Neuronal stem cell (in vitro differentiated cells): ENCODE results near the gene BMS1.
A peak's percentile ranks its signal among the peaks of the same experiment; 100 is the strongest.
"Not testable (repeated sequence)": the region's sequence is repeated elsewhere in the genome, so short reads cannot be mapped to it uniquely, and the experiment has no call there.

Source experiments
- DNase-seq: peaks from one replicate; pipeline ENCODE4 v3.0.0-alpha.2; 2013; ENCODE audit warnings: low spot score
- H2AFZ ChIP-seq: one replicate; pipeline ENCODE4 v1.6.1; 2013; ENCODE audit warnings: mild to moderate bottlenecking, low read length, inconsistent platforms
- H2AK5ac ChIP-seq: 2 replicates; pipeline ENCODE4 v1.6.1; 2013; ENCODE audit warnings: low read depth, mild to moderate bottlenecking, inconsistent platforms, low read length, moderate library complexity, mixed read lengths
- H2BK120ac ChIP-seq: 2 replicates; pipeline ENCODE4 v1.6.1; 2013; ENCODE audit warnings: low read depth, mild to moderate bottlenecking, inconsistent platforms, low read length, moderate library complexity, mixed read lengths
- H2BK12ac ChIP-seq: one replicate; pipeline ENCODE4 v1.6.1; 2013; ENCODE audit warnings: low read length, inconsistent platforms
- H2BK15ac ChIP-seq: 2 replicates; pipeline ENCODE4 v1.6.1; 2013; ENCODE audit warnings: mild to moderate bottlenecking, low read length, inconsistent platforms, mixed read lengths
- H2BK5ac ChIP-seq: one replicate; pipeline ENCODE4 v1.6.1; 2013; ENCODE audit warnings: inconsistent platforms, mild to moderate bottlenecking, low read length, moderate library complexity
- H3K14ac ChIP-seq: one replicate; pipeline ENCODE4 v1.6.1; 2013; ENCODE audit warnings: low read length, inconsistent platforms
- H3K18ac ChIP-seq: 2 replicates; pipeline ENCODE4 v1.6.1; 2013; ENCODE audit warnings: low read length, inconsistent platforms
- H3K23ac ChIP-seq: 2 replicates; pipeline ENCODE4 v1.6.1; 2013; ENCODE audit warnings: low read depth, mild to moderate bottlenecking, mixed read lengths, low read length, inconsistent platforms; ENCODE audit not compliant: poor library complexity
- H3K27ac ChIP-seq: replicated peaks from 3 replicates; pipeline ENCODE4 v1.5.1; 2013; ENCODE audit warnings: low read length, inconsistent platforms
- H3K27me3 ChIP-seq, 3 experiments: 2 replicates each; pipeline ENCODE4 v1.6.1; 2013; ENCODE audit warnings: low read length in 3 of 3, mild to moderate bottlenecking in 2 of 3, inconsistent platforms in 1 of 3, low read depth in 1 of 3, mixed read lengths in 1 of 3, moderate library complexity in 1 of 3; ENCODE audit not compliant: control insufficient read depth in 3 of 3, insufficient read depth in 3 of 3
- H3K36me3 ChIP-seq, 2 donors: replicated peaks in 1 of 2; 2 replicates each; pipeline ENCODE4 v1.6.1; 2013; ENCODE audit warnings: low read length in 2 of 2; ENCODE audit not compliant: control insufficient read depth in 2 of 2, insufficient read depth in 2 of 2
- H3K4ac ChIP-seq: 2 replicates; pipeline ENCODE4 v1.6.1; 2013; ENCODE audit warnings: inconsistent platforms, mild to moderate bottlenecking, low read length, moderate library complexity
- H3K4me1 ChIP-seq, 2 donors: 1 replicate in 1 of 2; 2 replicates in 1 of 2; pipeline ENCODE4 v1.6.1; 2013; ENCODE audit warnings: low read length in 2 of 2, low read depth in 1 of 2; ENCODE audit not compliant: control insufficient read depth in 2 of 2, insufficient read depth in 1 of 2
- H3K4me2 ChIP-seq: one replicate; pipeline ENCODE4 v1.6.1; 2013; ENCODE audit warnings: mild to moderate bottlenecking, low read length, inconsistent platforms; ENCODE audit not compliant: insufficient read depth, poor library complexity, severe bottlenecking
- H3K4me3 ChIP-seq, 2 donors: 2 replicates each; pipeline ENCODE4 v1.5.1; 2013; ENCODE audit warnings: low read length in 2 of 2, mild to moderate bottlenecking in 2 of 2, inconsistent platforms in 1 of 2, moderate library complexity in 1 of 2
- H3K79me1 ChIP-seq: one replicate; pipeline ENCODE4 v1.6.1; 2013; ENCODE audit warnings: low read depth, mild to moderate bottlenecking, inconsistent platforms, low read length, moderate library complexity
- H3K9ac ChIP-seq: one replicate; pipeline ENCODE4 v1.6.1; 2013; ENCODE audit warnings: mild to moderate bottlenecking, low read depth, low read length, inconsistent platforms; ENCODE audit not compliant: poor library complexity
- H3K9me3 ChIP-seq, 2 donors: replicated peaks in 1 of 2; 2 replicates each; pipeline versions ENCODE3 to v1.6.1; 2013; ENCODE audit warnings: low read length in 2 of 2, mild to moderate bottlenecking in 2 of 2, inconsistent platforms in 1 of 2, low read depth in 1 of 2, mixed read lengths in 1 of 2, moderate library complexity in 1 of 2; ENCODE audit not compliant: control insufficient read depth in 2 of 2, insufficient read depth in 1 of 2
- H4K8ac ChIP-seq: one replicate; pipeline ENCODE4 v1.6.1; 2013; ENCODE audit warnings: low read depth, mild to moderate bottlenecking, inconsistent platforms, low read length, moderate library complexity
- H4K91ac ChIP-seq: one replicate; pipeline ENCODE4 v1.6.1; 2013; ENCODE audit warnings: low read length, low read depth, mild to moderate bottlenecking, inconsistent platforms; ENCODE audit not compliant: poor library complexity
- WGBS, 2 donors: extraction: QIAGEN DNeasy Blood & Tissue Kit; methylation state at CpG; one replicate each; pipeline ENCODE4 v1.1.7; 2013; ENCODE audit warnings: missing lambda C conversion rate in 2 of 2, mixed read lengths in 1 of 2; ENCODE audit not compliant: insufficient read length in 2 of 2, insufficient replicate concordance in 1 of 2; ENCODE audit errors: extremely low coverage in 2 of 2; 5-methylcytosine and 5-hydroxymethylcytosine counted together

BMS1 gene

GRCh38 chr10:42741536-42741935 is 41.1 kb upstream of the BMS1 start:
- not testable (repeated sequence) for H3K4ac ChIP-seq, H3K79me1 ChIP-seq, H3K36me3 ChIP-seq, H3K4me2 ChIP-seq, H3K4me1 ChIP-seq, H2AK5ac ChIP-seq, H3K9me3 ChIP-seq, H4K91ac ChIP-seq, DNase-seq, H3K27ac ChIP-seq, H2AFZ ChIP-seq, H4K8ac ChIP-seq, H2BK5ac ChIP-seq, H3K23ac ChIP-seq, H2BK12ac ChIP-seq, H3K14ac ChIP-seq, H2BK15ac ChIP-seq, H3K27me3 ChIP-seq, H3K4me3 ChIP-seq, H3K9ac ChIP-seq, H2BK120ac ChIP-seq, H3K18ac ChIP-seq
- WGBS, 2 donors, result no CpG with 5 or more reads among the region's 7 CpGs

GRCh38 chr10:42743697-42744096 is 38.9 kb upstream of the BMS1 start:
- Histone ChIP-seq H3K4me2 (no peak overlapping the region), H2AFZ (no peak overlapping the region), H3K9ac (no peak overlapping the region), H3K23ac (no peak overlapping the region), H3K79me1 (no peaks in the 10 kb centered on the region), H3K36me3 (no peaks in the 10 kb centered on the region), H3K4me3 (no peak overlapping the region), H4K91ac (no peak overlapping the region), H3K14ac (no peak overlapping the region), H2BK12ac (no peak overlapping the region), H3K18ac (no peak overlapping the region), H3K27ac (no peak overlapping the region), H3K4ac (no peak overlapping the region), H3K27me3 (peaks cover 0 to 2% (median 0%) of the 10 kb centered on the region in 3 experiments), H4K8ac (no peak overlapping the region), H3K9me3 (peaks cover 0 to 2% of the 10 kb centered on the region in 2 donors), H2BK15ac (no peak overlapping the region), H3K4me1 (no peaks in the 10 kb centered on the region), H2BK5ac (no peak overlapping the region), H2BK120ac (no peak overlapping the region), H2AK5ac (no peak overlapping the region)
- no peak for DNase-seq
- WGBS, 2 donors, result no CpG with 5 or more reads among the region's 3 CpGs

GRCh38 chr10:42744134-42744701 is 38.4 kb upstream of the BMS1 start:
- Histone ChIP-seq H2AK5ac (no peak overlapping the region), H2AFZ (no peak overlapping the region), H3K79me1 (no peaks in the 10 kb centered on the region), H3K27me3 (peaks cover 0 to 6% (median 0%) of the 10 kb centered on the region in 3 experiments), H3K4me3 (no peak overlapping the region), H3K4me2 (no peak overlapping the region), H3K4ac (no peak overlapping the region), H3K27ac (no peak overlapping the region), H3K9me3 (peaks cover 0 to 2% of the 10 kb centered on the region in 2 donors), H2BK120ac (no peak overlapping the region), H2BK12ac (no peak overlapping the region), H3K9ac (no peak overlapping the region), H3K4me1 (no peaks in the 10 kb centered on the region), H3K18ac (no peak overlapping the region), H4K8ac (no peak overlapping the region), H3K23ac (no peak overlapping the region), H2BK15ac (no peak overlapping the region), H3K36me3 (no peaks in the 10 kb centered on the region), H3K14ac (no peak overlapping the region), H4K91ac (no peak overlapping the region), H2BK5ac (no peak overlapping the region)
- no CpG with 5 or more reads among the region's 3 CpGs for WGBS, 2 donors
- no peak for DNase-seq

- H3K9me3 ChIP-seq, result peaks cover 0 to 4% of the 10 kb centered on the region in 2 donors
- H3K4me1 ChIP-seq, result peaks cover 0 to 2% of the 10 kb centered on the region in 2 donors
- H3K36me3 ChIP-seq, result no peaks in the 10 kb centered on the region
- no peak overlapping the region for H2BK5ac ChIP-seq
- no peak overlapping the region for H2AK5ac ChIP-seq
- H3K4me2 ChIP-seq, result peak overlapping the region; percentile 80
- H2BK12ac ChIP-seq, result no peak overlapping the region
- H3K4ac ChIP-seq, result no peak overlapping the region
- no peak overlapping the region for H3K4me3 ChIP-seq
- no peak overlapping the region for H3K23ac ChIP-seq
- H3K79me1 ChIP-seq, result no peaks in the 10 kb centered on the region
- no peak overlapping the region for H3K18ac ChIP-seq
- H2AFZ ChIP-seq, result peak overlapping the region; percentile 97
- WGBS, 2 donors, result no CpG with 5 or more reads among the region's 28 CpGs
- H2BK15ac ChIP-seq, result no peak overlapping the region
- no peak overlapping the region for H3K14ac ChIP-seq
- no peak overlapping the region for H3K9ac ChIP-seq
- DNase-seq, result peak; percentile 67
- H3K27me3 ChIP-seq, result peaks cover 20 to 80% (median 52%) of the 10 kb centered on the region in 3 experiments
- no peak overlapping the region for H4K91ac ChIP-seq
- H3K27ac ChIP-seq, result no peak overlapping the region
- H2BK120ac ChIP-seq, result no peak overlapping the region
- H4K8ac ChIP-seq, result no peak overlapping the region
Measured at GRCh38 chr10:42753126-42753506, 29.5 kb upstream of the BMS1 start.
